NCI-H187 (cell line): ENCODE data around the gene EHBP1.

Experiments used
- DNase-seq, 2 experiments: peaks; one replicate each; lab custom pipeline; 2025; lab: John Stamatoyannopoulos, UW

EHBP1 gene

DNA sequence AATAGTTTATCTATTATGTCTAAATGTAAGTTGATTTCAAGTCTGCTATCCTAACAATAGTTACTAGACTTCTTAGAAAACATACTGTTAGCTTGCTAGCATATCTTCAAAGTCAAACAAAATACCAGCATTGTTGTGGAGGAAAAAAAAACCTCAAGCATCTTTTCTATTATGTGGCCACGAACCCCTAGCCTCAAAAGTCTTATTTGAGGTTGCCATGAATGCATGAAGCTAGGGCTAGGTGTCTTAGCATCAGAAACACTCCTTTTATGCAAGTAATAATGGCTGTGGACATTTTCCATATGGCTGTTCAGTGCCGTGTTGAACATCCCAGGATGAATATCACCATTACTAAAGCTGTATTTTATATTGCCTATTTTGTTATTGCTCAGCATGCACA lies 258.5 kb downstream of the EHBP1 start:
- no peak for DNase-seq

DNA sequence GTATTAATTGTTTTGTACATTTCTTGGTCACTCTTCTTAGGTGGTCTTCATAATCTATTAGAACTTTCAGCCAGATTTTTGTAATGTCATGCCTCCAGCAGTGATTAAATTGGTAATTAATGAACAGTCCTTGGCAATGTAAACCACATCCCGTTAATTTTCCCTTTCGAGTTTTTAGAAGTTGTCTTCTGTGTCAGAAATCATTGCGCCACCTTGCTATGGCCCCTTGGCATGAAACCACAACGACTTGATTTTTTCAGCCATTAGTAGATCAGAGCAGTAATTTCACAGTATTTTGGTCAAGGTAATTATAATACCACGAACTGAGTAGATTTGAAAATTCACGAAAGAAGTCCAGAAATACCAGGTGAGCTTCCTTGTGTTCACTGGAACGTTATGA lies 259.2 kb downstream of the EHBP1 start:
- no peak for DNase-seq

DNA sequence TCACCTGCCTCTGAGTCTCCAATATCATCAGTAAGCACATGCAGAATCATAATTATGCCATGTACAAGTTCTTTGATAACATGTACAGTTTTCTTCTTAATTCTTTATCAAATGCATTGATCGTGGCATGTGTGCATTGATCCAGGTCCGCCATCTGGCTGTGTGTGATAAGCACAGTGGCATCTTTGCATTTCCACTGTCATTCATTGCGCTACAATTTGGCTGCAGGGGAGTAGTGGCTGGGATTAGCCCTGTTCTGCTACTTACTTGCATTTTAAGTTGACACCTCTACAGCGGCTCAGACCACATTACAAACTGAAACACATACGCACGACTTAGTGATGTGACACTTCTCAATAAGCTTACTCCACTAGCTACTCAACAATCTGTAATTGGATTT lies 261.5 kb downstream of the EHBP1 start:
- no peak for DNase-seq

DNA sequence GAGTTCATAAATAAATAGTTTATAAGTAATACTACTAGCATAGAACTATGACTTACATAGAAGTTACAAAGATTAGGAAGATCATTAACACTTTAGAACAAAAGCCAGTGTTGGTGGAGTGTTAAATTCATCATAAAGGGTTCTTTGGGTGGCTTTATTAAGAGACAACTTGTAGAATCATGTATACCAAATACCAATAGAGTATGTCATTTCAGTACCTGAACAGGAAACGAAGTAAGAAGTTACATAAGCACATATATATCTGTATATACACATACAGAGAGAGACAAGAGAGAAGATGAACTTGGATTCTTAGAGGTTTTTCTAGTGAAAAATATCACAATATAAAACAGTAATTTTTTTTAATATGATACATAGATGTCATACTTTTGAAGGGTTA lies 262.7 kb downstream of the EHBP1 start:
- DNase-seq: no peak

- no peak for DNase-seq
Measured at GRCh38 chr2:62968668-62969067, 263.2 kb downstream of the EHBP1 start.

GRCh38 chr2:62971936-62972335 lies 266.4 kb downstream of the EHBP1 start:
- DNase-seq: no peak

- no peak for DNase-seq
Measured at GRCh38 chr2:62972601-62973000, 267.1 kb downstream of the EHBP1 start.

GRCh38 chr2:62974999-62975398 lies 269.5 kb downstream of the EHBP1 start:
- DNase-seq: no peak

DNA sequence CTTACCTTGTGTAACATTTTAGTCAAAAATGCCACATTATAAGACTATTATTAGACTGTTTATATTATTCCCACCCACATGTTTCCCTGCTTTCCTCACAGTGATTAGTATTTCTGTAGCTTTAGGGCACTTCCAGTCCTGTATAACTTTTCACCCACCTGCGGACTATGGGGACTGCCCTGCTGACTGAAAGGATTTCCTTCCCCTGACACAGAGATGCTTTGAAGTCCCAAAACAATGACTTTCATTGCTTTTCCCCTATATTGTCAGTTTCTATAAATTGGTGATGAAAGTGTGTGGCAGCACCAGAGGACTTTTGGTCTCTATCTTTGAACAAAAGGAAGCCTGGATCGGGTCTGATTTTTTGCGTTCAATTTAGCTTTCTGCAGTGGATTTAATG lies 286.1 kb downstream of the EHBP1 start:
- no peak for DNase-seq

DNA sequence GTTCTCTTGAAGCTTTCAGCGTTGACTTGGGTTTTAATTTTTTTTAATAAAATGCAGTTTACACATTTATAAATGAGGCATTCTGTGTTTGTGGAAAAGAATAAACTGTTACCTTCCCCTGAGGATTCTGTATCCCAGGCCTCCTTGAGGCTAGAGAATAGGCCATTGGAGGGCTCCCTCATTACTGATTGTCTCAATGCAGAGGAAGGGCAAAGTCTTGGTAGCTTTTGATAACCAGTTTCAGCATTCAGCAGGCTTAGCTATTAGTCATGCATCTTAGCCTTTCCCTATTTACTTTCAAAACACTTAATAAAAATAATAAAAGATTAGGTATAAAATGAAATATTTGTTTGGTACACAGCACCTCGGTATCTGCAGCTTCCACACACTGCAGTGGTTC lies 287.0 kb downstream of the EHBP1 start:
- no peak for DNase-seq

DNA sequence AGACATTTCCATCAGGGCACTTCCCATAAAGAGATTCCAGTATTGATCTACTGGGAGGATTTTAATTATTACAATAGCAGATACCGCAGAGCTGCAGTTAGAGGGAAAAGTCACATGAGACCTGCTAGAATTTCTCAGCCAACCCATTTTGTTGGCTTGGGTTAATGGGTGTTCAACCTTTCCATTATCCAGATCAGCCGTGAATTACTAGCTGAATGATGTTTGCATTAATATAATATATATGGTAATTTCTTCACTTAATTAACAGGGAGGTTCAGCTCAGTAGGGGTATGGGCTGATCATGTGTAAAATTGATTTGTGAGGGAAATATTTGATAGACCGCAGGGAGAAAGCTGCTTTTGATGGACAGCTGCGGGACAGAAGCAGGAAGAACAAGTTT lies 288.7 kb downstream of the EHBP1 start:
- DNase-seq: no peak

- no peak for DNase-seq
Measured at GRCh38 chr2:62996534-62997186, 291.1 kb downstream of the EHBP1 start.

GRCh38 chr2:62998949-62999348 lies 293.4 kb downstream of the EHBP1 start:
- no peak for DNase-seq

DNA sequence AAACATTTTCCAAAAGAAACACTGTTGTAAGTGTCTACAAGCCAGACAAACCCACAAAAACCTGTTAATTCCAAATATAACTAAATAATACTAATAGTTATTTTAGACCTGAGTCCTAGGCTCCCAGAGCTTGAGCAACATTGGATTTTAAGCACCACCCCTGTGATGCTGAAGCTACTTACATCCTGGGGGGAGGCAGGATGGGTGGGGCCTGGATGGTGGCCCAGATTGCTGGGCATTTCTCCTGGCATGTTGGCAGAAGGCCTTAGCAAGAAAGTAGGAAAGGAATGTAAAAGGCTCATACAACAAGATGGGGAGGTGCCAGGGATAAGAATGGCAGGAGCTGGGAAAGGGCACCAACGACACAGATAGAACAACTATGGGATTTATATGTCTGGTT lies 294.4 kb downstream of the EHBP1 start:
- DNase-seq: no peak

DNA sequence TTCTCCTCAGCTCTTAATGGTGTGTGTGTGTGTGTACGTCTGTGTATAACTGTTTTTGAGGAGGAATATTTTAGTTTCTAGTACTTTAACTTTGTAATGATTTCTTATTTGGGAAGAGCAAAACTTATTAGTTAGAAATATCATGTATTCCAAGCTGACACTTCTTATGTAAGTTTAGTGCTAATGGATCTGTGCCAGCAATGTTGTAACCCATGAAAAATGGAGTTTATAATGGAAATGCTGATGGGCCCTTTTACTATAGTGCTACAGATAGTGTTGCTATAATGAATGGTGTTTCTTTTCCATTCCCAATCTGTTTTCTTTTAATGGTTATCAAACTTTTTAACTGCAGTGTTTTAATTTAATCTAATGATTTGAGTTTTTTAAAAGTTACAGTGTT lies 295.3 kb downstream of the EHBP1 start:
- DNase-seq: no peak

DNA sequence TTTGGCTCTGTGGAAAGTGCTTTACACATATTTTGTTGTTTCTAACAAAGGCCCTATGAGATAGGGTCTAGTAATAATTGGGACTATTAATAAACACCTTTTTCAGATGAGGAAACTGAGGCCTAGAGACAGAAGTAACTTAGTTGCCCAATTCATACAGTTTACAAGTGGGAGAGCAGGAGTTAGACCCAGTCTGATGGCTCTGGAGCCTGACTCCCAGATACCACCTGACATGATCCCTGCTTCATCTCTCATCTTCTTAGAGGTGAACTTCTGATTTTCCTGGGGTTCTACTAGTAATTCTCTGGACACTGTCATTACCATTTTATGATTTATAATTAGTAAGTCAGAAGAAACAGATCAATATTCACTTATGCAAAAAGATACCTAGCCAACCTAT lies 296.1 kb downstream of the EHBP1 start:
- no peak for DNase-seq

DNA sequence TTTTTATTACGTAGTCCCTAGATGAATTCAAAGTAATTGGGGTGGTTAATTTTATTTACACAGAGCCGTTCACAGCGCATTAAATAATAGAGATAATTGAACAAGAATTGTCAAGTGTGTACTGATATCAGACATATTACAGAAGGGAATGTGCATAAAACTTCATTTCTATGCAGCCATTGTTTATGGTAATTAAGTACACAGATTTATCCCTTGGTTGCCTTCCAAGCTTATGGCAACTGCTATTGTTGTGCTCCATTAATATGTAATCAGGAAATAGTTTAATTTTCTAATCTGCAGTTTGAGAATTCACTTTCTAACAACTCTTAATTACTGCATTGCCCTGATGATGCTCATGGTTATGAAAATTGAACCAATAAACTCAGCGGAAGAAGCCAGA lies 297.8 kb downstream of the EHBP1 start:
- DNase-seq: no peak

GRCh38 chr2:63007813-63008458 lies 302.4 kb downstream of the EHBP1 start:
- DNase-seq: no peak

GRCh38 chr2:63008838-63009237 lies 303.3 kb downstream of the EHBP1 start:
- no peak for DNase-seq

GRCh38 chr2:63009490-63009889 lies 304.0 kb downstream of the EHBP1 start:
- no peak for DNase-seq

DNA sequence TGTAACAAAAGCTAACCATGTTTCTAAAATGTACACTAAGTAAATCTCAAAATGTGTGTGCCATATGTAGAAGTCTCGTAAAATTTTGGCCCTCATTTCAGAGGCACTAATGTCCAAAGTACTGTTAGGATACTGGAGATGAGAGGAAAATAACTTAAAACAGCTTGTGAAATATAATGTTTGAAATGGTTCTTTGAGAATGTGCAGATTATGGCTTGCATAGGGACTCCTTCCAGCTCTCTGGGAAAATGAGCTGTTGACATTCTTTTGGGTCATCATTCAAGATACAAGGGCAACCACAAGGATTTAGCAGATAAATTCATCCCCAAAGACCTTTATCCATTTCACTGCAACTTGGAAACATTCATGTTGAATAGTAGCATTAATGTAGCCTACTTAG lies 307.0 kb downstream of the EHBP1 start:
- no peak for DNase-seq

- no peak for DNase-seq
Measured at GRCh38 chr2:63013438-63013837, 307.9 kb downstream of the EHBP1 start.

DNA sequence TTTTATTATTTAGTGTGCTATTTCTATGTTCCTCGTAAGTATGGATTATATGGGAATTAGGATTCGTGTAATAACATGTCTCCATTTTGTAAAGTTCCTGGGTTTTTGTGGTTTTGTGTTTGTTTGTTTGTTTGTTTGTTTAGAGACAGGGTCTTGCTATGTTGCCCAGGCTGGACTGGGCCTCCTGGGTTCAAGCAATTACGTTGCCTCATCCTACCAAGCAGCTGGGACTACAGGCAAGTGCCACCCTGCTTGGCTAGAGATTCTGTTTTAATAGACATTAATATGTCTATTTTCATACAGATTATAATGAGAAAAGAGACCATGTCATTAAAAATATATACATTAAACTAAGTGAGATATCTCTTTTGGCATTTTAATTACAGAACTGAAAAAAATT lies 309.9 kb downstream of the EHBP1 start:
- no peak for DNase-seq

- no peak for DNase-seq
Measured at GRCh38 chr2:63018439-63018838, 312.9 kb downstream of the EHBP1 start.
